HepG2 (cell line): ENCODE results near the gene NDUFB10. TPM values are rescaled to one million over a fixed set of nuclear protein-coding genes. Genes with fewer than 3 reads are reported as not detected.

ENCODE experiments used
- AGO2 ChIP-seq: fragments of 200-400 bp; formaldehyde crosslinking; optimal IDR thresholded peaks from 2 replicates; pipeline ENCODE3; 2017; ENCODE audit warnings: mild to moderate bottlenecking, low read depth, low read length, moderate library complexity
- ATF2 ChIP-seq: sonication (generic); formaldehyde crosslinking; IDR thresholded peaks from 2 replicates; pipeline ENCODE4 v1.4.0; 2020; ENCODE audit warnings: missing genetic modification reagents
- CENPT ChIP-seq: sonication (generic); formaldehyde crosslinking; IDR thresholded peaks from 2 replicates; pipeline ENCODE4 v1.8.0; 2022; ENCODE audit warnings: low read depth, mild to moderate bottlenecking, moderate library complexity, missing genetic modification reagents
- DNMT1 ChIP-seq: sonication (generic); formaldehyde crosslinking; IDR thresholded peaks from 2 replicates; pipeline ENCODE4 v1.5.1; 2020; ENCODE audit warnings: mild to moderate bottlenecking, missing genetic modification reagents
- ERF ChIP-seq: IDR thresholded peaks from 2 replicates; pipeline ENCODE4 v1.6.1; 2018; ENCODE audit warnings: missing biosample characterization, missing genetic modification reagents
- HIC2 ChIP-seq: sonication (generic); formaldehyde crosslinking; IDR thresholded peaks from 2 replicates; pipeline ENCODE4 v1.9.0; 2022; ENCODE audit warnings: low read depth, missing genetic modification reagents
- JUND ChIP-seq: sonication (generic); formaldehyde crosslinking; IDR thresholded peaks from 2 replicates; pipeline ENCODE4 v1.8.0; 2022; ENCODE audit warnings: mild to moderate bottlenecking, missing genetic modification reagents
- PHF21A ChIP-seq: sonication (generic); formaldehyde crosslinking; IDR thresholded peaks from 2 replicates; pipeline ENCODE4 v1.5.0; 2020; ENCODE audit warnings: mild to moderate bottlenecking, missing genetic modification reagents
- SP2 ChIP-seq: sonication (generic); formaldehyde crosslinking; IDR thresholded peaks from 2 replicates; pipeline ENCODE4 v1.5.1; 2020; ENCODE audit warnings: mild to moderate bottlenecking, missing genetic modification reagents
- TEAD3 ChIP-seq: optimal IDR thresholded peaks from 2 replicates; pipeline ENCODE3; 2016; ENCODE audit warnings: borderline replicate concordance
- ZNF121 ChIP-seq: sonication (generic); formaldehyde crosslinking; IDR thresholded peaks from 2 replicates; pipeline ENCODE4 v1.5.0; 2020; ENCODE audit warnings: mild to moderate bottlenecking, missing genetic modification reagents
- ZNF230 ChIP-seq: sonication (generic); formaldehyde crosslinking; IDR thresholded peaks from 2 replicates; pipeline ENCODE4 v1.4.0; 2020; ENCODE audit warnings: mild to moderate bottlenecking, missing genetic modification reagents
- ZNF282 ChIP-seq: fragments of 450-650 bp; IDR thresholded peaks from 2 replicates; pipeline ENCODE4 v1.6.1; 2018; ENCODE audit not compliant: partially characterized antibody
- ZNF292 ChIP-seq: sonication (generic); formaldehyde crosslinking; IDR thresholded peaks from 2 replicates; pipeline ENCODE4 v1.8.1; 2022; ENCODE audit warnings: mild to moderate bottlenecking, low read depth, missing genetic modification reagents, borderline replicate concordance
- ZNF441 ChIP-seq: sonication (generic); formaldehyde crosslinking; IDR thresholded peaks from 2 replicates; pipeline ENCODE4 v1.7.0; 2021; ENCODE audit warnings: missing genetic modification reagents, borderline replicate concordance
- ZNF589 ChIP-seq: sonication (generic); formaldehyde crosslinking; conservative IDR thresholded peaks from 2 replicates; pipeline ENCODE4 v1.8.0; 2022; ENCODE audit warnings: mild to moderate bottlenecking, moderate library complexity, missing genetic modification reagents
- ZNF7 ChIP-seq: IDR thresholded peaks from 2 replicates; pipeline ENCODE4 v1.6.1; 2016; ENCODE audit warnings: missing biosample characterization, missing genetic modification reagents
- ZNF879 ChIP-seq: sonication (generic); formaldehyde crosslinking; IDR thresholded peaks from 2 replicates; pipeline ENCODE4 v1.8.1; 2023; ENCODE audit warnings: missing genetic modification reagents
- polyA plus RNA-seq, 8 experiments: library from polyadenylated mRNA; depleted of rRNA in 3 of 8; stranded (reverse) in 7 of 8; unstranded in 1 of 8; fragments of >200 nt; fragmentation: Illumina TruSeq in 4 of 8; extraction: Trizol in 4 of 8; gene quantifications; 2 replicates each; pipeline versions ENCODE4 v1.2.1 to v1.2.3, GENCODE V29; 2011 to 2016; ENCODE audit warnings: low read depth in 4 of 8, missing spikeins in 1 of 8, mixed read lengths in 1 of 8; ENCODE audit not compliant: insufficient read depth in 1 of 8
- total RNA-seq, 5 experiments: library from RNA; depleted of rRNA; stranded (reverse); fragments of >200 nt; fragmentation: Illumina TruSeq; extraction: Trizol; gene quantifications; 2 replicates each; pipeline ENCODE4 v1.2.3, GENCODE V29; 2016; ENCODE audit warnings: low read depth in 1 of 5
- TF ChIP-seq, protein P1 (sequence below): sonication (generic); formaldehyde crosslinking; IDR thresholded peaks from 2 replicates; pipeline ENCODE4 v1.5.1; 2020; ENCODE audit warnings: mild to moderate bottlenecking, missing genetic modification reagents, moderate library complexity
- TF ChIP-seq, protein P2 (sequence below): sonication (generic); formaldehyde crosslinking; IDR thresholded peaks from 2 replicates; pipeline ENCODE4 v1.4.0; 2020; ENCODE audit warnings: low read depth, mild to moderate bottlenecking, missing genetic modification reagents

The NDUFB10 gene
- total and polyA plus RNA-seq, 2 of the 13 experiments (the other 11 are each of a cell fraction or from before 2014, with no cell fraction given) = 68.6 to 157 TPM

DNA sequence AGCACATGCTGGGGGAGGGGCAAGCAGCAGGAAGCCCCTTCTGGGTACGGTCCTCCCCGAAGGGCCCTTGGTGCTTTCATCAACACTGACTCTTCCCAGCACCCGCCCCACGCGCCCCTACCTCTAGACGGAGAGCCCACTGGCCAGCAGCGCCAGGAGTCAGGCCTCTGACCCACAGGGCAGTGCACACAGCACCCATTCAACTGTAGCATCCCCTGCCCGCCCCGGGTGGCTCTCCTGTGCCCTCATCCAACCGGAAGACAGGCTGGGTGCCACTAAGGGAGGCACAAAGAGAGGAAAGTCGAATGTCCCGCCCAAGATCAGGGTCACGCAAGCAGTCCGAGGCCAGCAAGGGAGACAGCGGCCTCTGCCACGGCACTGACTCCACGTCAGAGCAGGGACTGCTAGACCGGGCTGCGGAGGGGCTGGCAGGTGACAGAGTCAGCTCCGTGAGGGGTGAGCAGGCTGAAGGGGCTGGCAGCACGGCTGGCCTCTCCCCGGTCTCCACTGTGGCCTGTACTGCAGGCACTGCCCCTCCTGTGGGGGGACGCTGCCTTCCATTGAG is 26.2 kb upstream of the NDUFB10 start (continued):
- TF ChIP-seq ZNF230 (CRISPR knock-in tag) = 0 out of 2 replicates have a peak, but pooled peaks have one; percentile 15
- no peak for TF ChIP-seq ZNF121
- 0 out of 2 replicates have a peak, but pooled peaks have one; percentile 20 for TF ChIP-seq SP2 (CRISPR knock-in tag)
- TF ChIP-seq, protein P1, sequence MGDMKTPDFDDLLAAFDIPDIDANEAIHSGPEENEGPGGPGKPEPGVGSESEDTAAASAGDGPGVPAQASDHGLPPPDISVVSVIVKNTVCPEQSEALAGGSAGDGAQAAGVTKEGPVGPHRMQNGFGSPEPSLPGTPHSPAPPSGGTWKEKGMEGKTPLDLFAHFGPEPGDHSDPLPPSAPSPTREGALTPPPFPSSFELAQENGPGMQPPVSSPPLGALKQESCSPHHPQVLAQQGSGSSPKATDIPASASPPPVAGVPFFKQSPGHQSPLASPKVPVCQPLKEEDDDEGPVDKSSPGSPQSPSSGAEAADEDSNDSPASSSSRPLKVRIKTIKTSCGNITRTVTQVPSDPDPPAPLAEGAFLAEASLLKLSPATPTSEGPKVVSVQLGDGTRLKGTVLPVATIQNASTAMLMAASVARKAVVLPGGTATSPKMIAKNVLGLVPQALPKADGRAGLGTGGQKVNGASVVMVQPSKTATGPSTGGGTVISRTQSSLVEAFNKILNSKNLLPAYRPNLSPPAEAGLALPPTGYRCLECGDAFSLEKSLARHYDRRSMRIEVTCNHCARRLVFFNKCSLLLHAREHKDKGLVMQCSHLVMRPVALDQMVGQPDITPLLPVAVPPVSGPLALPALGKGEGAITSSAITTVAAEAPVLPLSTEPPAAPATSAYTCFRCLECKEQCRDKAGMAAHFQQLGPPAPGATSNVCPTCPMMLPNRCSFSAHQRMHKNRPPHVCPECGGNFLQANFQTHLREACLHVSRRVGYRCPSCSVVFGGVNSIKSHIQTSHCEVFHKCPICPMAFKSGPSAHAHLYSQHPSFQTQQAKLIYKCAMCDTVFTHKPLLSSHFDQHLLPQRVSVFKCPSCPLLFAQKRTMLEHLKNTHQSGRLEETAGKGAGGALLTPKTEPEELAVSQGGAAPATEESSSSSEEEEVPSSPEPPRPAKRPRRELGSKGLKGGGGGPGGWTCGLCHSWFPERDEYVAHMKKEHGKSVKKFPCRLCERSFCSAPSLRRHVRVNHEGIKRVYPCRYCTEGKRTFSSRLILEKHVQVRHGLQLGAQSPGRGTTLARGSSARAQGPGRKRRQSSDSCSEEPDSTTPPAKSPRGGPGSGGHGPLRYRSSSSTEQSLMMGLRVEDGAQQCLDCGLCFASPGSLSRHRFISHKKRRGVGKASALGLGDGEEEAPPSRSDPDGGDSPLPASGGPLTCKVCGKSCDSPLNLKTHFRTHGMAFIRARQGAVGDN (CRISPR knock-in tag) = peak; percentile 75
- no peak for TF ChIP-seq CENPT (CRISPR knock-in tag)
- TF ChIP-seq ZNF282 = no peak
- TF ChIP-seq ZNF292 (CRISPR knock-in tag) = 0 out of 2 replicates have a peak, but pooled peaks have one; percentile 38
- no peak for TF ChIP-seq ZNF441 (CRISPR knock-in tag)
- TF ChIP-seq TEAD3 (CRISPR knock-in tag) = peak; percentile 35
- no peak for TF ChIP-seq PHF21A (CRISPR knock-in tag)
- no peak for TF ChIP-seq JUND (CRISPR knock-in tag)
- no peak for TF ChIP-seq ATF2 (CRISPR knock-in tag)
- TF ChIP-seq, protein P2, sequence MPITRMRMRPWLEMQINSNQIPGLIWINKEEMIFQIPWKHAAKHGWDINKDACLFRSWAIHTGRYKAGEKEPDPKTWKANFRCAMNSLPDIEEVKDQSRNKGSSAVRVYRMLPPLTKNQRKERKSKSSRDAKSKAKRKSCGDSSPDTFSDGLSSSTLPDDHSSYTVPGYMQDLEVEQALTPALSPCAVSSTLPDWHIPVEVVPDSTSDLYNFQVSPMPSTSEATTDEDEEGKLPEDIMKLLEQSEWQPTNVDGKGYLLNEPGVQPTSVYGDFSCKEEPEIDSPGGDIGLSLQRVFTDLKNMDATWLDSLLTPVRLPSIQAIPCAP (CRISPR knock-in tag) = no peak
- TF ChIP-seq ZNF589 (CRISPR knock-in tag) = peak; percentile 39; the same call in 1 of the 2 replicates
- TF ChIP-seq ZNF7 (CRISPR knock-in tag) = no peak
- TF ChIP-seq AGO2 = peak; percentile 65
- no peak for TF ChIP-seq ERF
- peak; percentile 83 for TF ChIP-seq HIC2 (CRISPR knock-in tag)
- TF ChIP-seq DNMT1 (CRISPR knock-in tag) = no peak
- no peak for TF ChIP-seq ZNF879
